ENCODE results near the gene LRRN3.

LRRN3 gene

DNA sequence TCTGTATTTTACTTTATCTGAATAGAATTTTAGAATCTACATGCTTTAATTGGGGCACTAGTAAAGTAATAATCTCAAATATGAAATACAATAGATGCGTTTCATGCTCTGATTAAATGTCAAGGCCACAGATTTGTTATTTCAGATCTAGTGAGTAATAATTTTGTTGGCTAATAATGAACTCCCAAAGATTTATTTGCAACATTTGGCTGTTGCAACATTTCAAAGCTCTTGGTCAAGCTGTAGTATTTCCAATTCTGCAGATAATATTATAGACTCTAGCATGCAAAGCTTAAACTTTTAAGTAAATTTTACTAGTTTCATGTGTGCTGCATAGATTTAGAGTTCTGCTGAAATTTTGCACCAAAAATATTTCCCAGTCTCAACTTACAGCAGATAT, 16.7 kb downstream of the LRRN3 start:
- H3K4me1 ChIP-seq (ENCODE audit: insufficient read depth, low read length), result peaks cover 7% of the 10 kb centered on the region; the same call in 1 of the 2 replicates
- no peak overlapping the region for H3K9ac ChIP-seq (ENCODE audit: low read depth, low read length)
- H3K27ac ChIP-seq (ENCODE audit: low read length), result no peak overlapping the region
- DNase-seq (no peak), ATAC-seq (ENCODE audit: insufficient read depth, low read depth) (no peak)
- H3K9me3 ChIP-seq (ENCODE audit: insufficient read depth, low read length, severe bottlenecking), result no peaks in the 10 kb centered on the region
- H4K20me1 ChIP-seq (ENCODE audit: insufficient read depth, low read length), result no peaks in the 10 kb centered on the region
- H3K36me3 ChIP-seq (ENCODE audit: insufficient read depth, low read length), result no peaks in the 10 kb centered on the region
- no peak overlapping the region for H2AFZ ChIP-seq (ENCODE audit: low read depth, low read length)
- H3K4me2 ChIP-seq (ENCODE audit: insufficient read depth, low read length), result no peak overlapping the region
- no peak for TF ChIP-seq EZH2 (IDR thresholded peaks at IDR 0.05; ENCODE audit: borderline replicate concordance, low read depth, low read length, severe bottlenecking)
- TF ChIP-seq, protein P1, sequence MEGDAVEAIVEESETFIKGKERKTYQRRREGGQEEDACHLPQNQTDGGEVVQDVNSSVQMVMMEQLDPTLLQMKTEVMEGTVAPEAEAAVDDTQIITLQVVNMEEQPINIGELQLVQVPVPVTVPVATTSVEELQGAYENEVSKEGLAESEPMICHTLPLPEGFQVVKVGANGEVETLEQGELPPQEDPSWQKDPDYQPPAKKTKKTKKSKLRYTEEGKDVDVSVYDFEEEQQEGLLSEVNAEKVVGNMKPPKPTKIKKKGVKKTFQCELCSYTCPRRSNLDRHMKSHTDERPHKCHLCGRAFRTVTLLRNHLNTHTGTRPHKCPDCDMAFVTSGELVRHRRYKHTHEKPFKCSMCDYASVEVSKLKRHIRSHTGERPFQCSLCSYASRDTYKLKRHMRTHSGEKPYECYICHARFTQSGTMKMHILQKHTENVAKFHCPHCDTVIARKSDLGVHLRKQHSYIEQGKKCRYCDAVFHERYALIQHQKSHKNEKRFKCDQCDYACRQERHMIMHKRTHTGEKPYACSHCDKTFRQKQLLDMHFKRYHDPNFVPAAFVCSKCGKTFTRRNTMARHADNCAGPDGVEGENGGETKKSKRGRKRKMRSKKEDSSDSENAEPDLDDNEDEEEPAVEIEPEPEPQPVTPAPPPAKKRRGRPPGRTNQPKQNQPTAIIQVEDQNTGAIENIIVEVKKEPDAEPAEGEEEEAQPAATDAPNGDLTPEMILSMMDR (IDR thresholded peaks at IDR 0.05; ENCODE audit: borderline replicate concordance, extremely low read depth, low read length, poor library complexity, severe bottlenecking), result no peak
- H3K27me3 ChIP-seq (ENCODE audit: insufficient read depth, low read length, poor library complexity), result no peaks in the 10 kb centered on the region
- no peak overlapping the region for H3K4me3 ChIP-seq (ENCODE audit: low read depth in 1 of 2, low read length in 2 of 2)
- H3K79me2 ChIP-seq (ENCODE audit: insufficient read depth, low read length), result no peaks in the 10 kb centered on the region

DNA sequence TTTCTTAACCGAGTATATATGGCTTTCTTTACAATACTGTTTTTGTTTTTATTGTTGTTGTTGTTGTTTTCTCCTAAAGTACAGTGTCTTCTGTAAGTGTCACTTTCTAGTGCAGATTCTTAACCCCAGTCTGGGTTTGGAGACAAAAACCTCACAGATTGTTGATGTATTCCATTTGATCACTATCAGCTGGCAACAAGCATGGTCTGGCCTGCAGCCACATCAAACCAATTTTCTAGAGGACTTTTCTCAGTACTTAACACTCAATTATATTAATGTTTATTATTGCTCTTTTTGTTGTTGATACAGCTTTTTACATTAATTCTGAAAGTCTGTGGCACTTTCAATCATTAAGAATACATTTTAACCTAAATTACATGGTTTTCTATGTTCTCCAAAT, 17.1 kb downstream of the LRRN3 start:
- no peaks in the 10 kb centered on the region for H3K9me3 ChIP-seq (ENCODE audit: insufficient read depth, low read length, severe bottlenecking)
- no peaks in the 10 kb centered on the region for H3K79me2 ChIP-seq (ENCODE audit: insufficient read depth, low read length)
- no peak overlapping the region for H3K4me2 ChIP-seq (ENCODE audit: insufficient read depth, low read length)
- H3K36me3 ChIP-seq (ENCODE audit: insufficient read depth, low read length), result no peaks in the 10 kb centered on the region
- H3K4me3 ChIP-seq (ENCODE audit: low read depth in 1 of 2, low read length in 2 of 2), result no peak overlapping the region
- TF ChIP-seq, protein P1 (IDR thresholded peaks at IDR 0.05; ENCODE audit: borderline replicate concordance, extremely low read depth, low read length, poor library complexity, severe bottlenecking), result no peak
- no peak for TF ChIP-seq EZH2 (IDR thresholded peaks at IDR 0.05; ENCODE audit: borderline replicate concordance, low read depth, low read length, severe bottlenecking)
- no peak overlapping the region for H3K9ac ChIP-seq (ENCODE audit: low read depth, low read length)
- no peaks in the 10 kb centered on the region for H3K27me3 ChIP-seq (ENCODE audit: insufficient read depth, low read length, poor library complexity)
- H4K20me1 ChIP-seq (ENCODE audit: insufficient read depth, low read length), result no peaks in the 10 kb centered on the region
- peaks cover 7% of the 10 kb centered on the region; the same call in 1 of the 2 replicates for H3K4me1 ChIP-seq (ENCODE audit: insufficient read depth, low read length)
- H2AFZ ChIP-seq (ENCODE audit: low read depth, low read length), result no peak overlapping the region
- ATAC-seq (ENCODE audit: insufficient read depth, low read depth), result peak; percentile 58; the same call in 2 of the 3 replicates
- H3K27ac ChIP-seq (ENCODE audit: low read length), result no peak overlapping the region
- DNase-seq, result no peak

DNA sequence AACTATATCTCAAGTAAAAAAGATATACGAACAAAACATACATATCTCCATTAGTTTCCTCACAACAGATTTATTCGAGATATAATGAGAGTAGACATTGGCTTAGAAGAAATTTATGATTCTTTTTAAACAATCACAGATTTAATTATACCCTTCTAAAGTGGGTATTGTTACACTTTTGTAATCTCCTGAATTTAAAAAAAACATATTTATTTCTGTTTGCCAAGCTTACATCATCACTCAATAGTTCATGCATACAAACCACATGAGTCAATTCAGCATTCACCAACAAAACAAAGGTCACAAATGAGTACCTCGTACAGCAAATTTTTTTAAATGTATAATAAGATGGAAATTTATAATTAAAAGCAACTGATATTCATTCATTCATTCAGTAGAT, 17.6 kb downstream of the LRRN3 start:
- Histone ChIP-seq H2AFZ (ENCODE audit: low read depth, low read length) (no peak overlapping the region), H3K27ac (ENCODE audit: low read length) (no peak overlapping the region), H3K4me2 (ENCODE audit: insufficient read depth, low read length) (no peak overlapping the region), H3K4me3 (ENCODE audit: low read depth in 1 of 2, low read length in 2 of 2) (no peak overlapping the region), H3K9ac (ENCODE audit: low read depth, low read length) (no peak overlapping the region), H3K4me1 (ENCODE audit: insufficient read depth, low read length) (peaks cover 7% of the 10 kb centered on the region; the same call in 1 of the 2 replicates), H3K79me2 (ENCODE audit: insufficient read depth, low read length) (no peaks in the 10 kb centered on the region), H3K9me3 (ENCODE audit: insufficient read depth, low read length, severe bottlenecking) (no peaks in the 10 kb centered on the region), H4K20me1 (ENCODE audit: insufficient read depth, low read length) (no peaks in the 10 kb centered on the region), H3K27me3 (ENCODE audit: insufficient read depth, low read length, poor library complexity) (no peaks in the 10 kb centered on the region), H3K36me3 (ENCODE audit: insufficient read depth, low read length) (no peaks in the 10 kb centered on the region)
- ATAC-seq (ENCODE audit: insufficient read depth, low read depth) (no peak), DNase-seq (no peak)
- TF ChIP-seq EZH2 (IDR thresholded peaks at IDR 0.05; ENCODE audit: borderline replicate concordance, low read depth, low read length, severe bottlenecking), result no peak
- TF ChIP-seq, protein P1 (IDR thresholded peaks at IDR 0.05; ENCODE audit: borderline replicate concordance, extremely low read depth, low read length, poor library complexity, severe bottlenecking), result no peak

DNA sequence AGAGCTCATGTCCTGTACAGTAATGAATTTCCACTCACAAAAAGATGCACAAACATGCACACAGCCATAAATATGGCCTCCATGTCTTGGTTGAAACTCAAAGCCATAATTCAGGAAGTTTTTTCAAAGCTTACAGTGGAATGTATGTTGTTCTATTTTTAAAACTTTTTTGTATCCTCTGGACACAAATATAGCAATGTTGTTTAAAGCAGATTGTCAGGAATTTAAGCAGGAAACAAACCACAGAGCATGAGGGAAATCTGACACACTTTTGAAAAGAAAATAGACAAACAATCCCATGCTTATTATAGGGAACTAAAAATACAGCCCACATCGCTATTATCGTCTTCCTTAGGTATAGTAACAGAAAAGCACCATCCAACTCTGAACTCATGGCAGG, 21.5 kb downstream of the LRRN3 start:
- Histone ChIP-seq H3K4me1 (ENCODE audit: insufficient read depth, low read length) (peaks cover 7% of the 10 kb centered on the region; the same call in 1 of the 2 replicates), H3K36me3 (ENCODE audit: insufficient read depth, low read length) (no peaks in the 10 kb centered on the region), H3K9ac (ENCODE audit: low read depth, low read length) (no peak overlapping the region), H3K27me3 (ENCODE audit: insufficient read depth, low read length, poor library complexity) (no peaks in the 10 kb centered on the region), H2AFZ (ENCODE audit: low read depth, low read length) (no peak overlapping the region), H3K79me2 (ENCODE audit: insufficient read depth, low read length) (no peaks in the 10 kb centered on the region), H3K27ac (ENCODE audit: low read length) (no peak overlapping the region), H4K20me1 (ENCODE audit: insufficient read depth, low read length) (no peaks in the 10 kb centered on the region), H3K4me2 (ENCODE audit: insufficient read depth, low read length) (no peak overlapping the region), H3K4me3 (ENCODE audit: low read depth in 1 of 2, low read length in 2 of 2) (no peak overlapping the region), H3K9me3 (ENCODE audit: insufficient read depth, low read length, severe bottlenecking) (no peaks in the 10 kb centered on the region)
- no peak for ATAC-seq (ENCODE audit: insufficient read depth, low read depth)
- TF ChIP-seq EZH2 (IDR thresholded peaks at IDR 0.05; ENCODE audit: borderline replicate concordance, low read depth, low read length, severe bottlenecking), result no peak
- TF ChIP-seq, protein P1 (IDR thresholded peaks at IDR 0.05; ENCODE audit: borderline replicate concordance, extremely low read depth, low read length, poor library complexity, severe bottlenecking), result no peak
- no peak for DNase-seq
